PC-9 (cell line): ENCODE results near the gene RIC3.

Experiments
- EZH2 ChIP-seq: fragments of 200-600 bp; sonication (generic); IDR thresholded peaks from 2 replicates; pipeline ENCODE4 v1.8.0; 2017; ENCODE audit warnings: antibody characterized with exemption, low read depth
- TF ChIP-seq, protein P1 (sequence below): fragments of 200-600 bp; sonication (generic); conservative IDR thresholded peaks from 2 replicates; pipeline ENCODE4 v1.6.1; 2017; ENCODE audit warnings: mixed run types, antibody characterized with exemption, mild to moderate bottlenecking, moderate library complexity

DNA sequence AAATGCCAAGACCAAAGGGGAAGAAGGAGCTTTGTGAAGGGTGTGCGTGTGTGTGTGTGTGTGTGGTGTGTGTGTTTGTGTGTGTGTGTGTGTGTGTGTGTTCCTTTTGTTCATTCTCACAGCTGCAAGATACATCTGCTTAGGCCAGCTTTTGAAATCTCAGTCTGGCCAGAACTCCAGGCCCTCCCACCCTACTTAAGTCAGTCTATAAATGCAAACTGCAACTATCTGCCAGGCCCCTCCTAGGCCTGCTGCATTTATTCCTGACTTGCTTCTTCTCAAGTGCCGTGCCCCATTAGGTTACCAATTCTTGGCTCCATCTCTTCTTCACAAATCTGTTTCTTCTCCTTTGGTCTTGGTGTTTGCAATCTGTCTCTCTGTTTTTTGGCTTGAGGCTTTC is 21.6 kb upstream of the RIC3 start:
- TF ChIP-seq, protein P1, sequence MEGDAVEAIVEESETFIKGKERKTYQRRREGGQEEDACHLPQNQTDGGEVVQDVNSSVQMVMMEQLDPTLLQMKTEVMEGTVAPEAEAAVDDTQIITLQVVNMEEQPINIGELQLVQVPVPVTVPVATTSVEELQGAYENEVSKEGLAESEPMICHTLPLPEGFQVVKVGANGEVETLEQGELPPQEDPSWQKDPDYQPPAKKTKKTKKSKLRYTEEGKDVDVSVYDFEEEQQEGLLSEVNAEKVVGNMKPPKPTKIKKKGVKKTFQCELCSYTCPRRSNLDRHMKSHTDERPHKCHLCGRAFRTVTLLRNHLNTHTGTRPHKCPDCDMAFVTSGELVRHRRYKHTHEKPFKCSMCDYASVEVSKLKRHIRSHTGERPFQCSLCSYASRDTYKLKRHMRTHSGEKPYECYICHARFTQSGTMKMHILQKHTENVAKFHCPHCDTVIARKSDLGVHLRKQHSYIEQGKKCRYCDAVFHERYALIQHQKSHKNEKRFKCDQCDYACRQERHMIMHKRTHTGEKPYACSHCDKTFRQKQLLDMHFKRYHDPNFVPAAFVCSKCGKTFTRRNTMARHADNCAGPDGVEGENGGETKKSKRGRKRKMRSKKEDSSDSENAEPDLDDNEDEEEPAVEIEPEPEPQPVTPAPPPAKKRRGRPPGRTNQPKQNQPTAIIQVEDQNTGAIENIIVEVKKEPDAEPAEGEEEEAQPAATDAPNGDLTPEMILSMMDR, result no peak
- no peak for TF ChIP-seq EZH2
